Choroid plexus epithelial cell (primary cell): ENCODE results near the gene MIOS.

Experiments
- DNase-seq: peaks from one replicate; pipeline ENCODE4 v3.0.0-alpha.2; 2010; ENCODE audit warnings: low read depth
- H3K4me3 ChIP-seq: 2 replicates; pipeline ENCODE4 v1.5.1; 2011; ENCODE audit warnings: low read depth, mild to moderate bottlenecking, control low read depth, low read length, moderate library complexity
- CTCF ChIP-seq: conservative IDR thresholded peaks from 2 replicates; pipeline ENCODE4 v1.5.1; 2011; ENCODE audit warnings: low read depth, mild to moderate bottlenecking, control low read depth, inconsistent platforms, low read length, moderate library complexity

Gene MIOS

GRCh38 chr7:7569081-7569527 lies 2.4 kb downstream of the MIOS start:
- H3K4me3 ChIP-seq: no peak overlapping the region
- DNase-seq: no peak
- no peak for TF ChIP-seq CTCF

DNA sequence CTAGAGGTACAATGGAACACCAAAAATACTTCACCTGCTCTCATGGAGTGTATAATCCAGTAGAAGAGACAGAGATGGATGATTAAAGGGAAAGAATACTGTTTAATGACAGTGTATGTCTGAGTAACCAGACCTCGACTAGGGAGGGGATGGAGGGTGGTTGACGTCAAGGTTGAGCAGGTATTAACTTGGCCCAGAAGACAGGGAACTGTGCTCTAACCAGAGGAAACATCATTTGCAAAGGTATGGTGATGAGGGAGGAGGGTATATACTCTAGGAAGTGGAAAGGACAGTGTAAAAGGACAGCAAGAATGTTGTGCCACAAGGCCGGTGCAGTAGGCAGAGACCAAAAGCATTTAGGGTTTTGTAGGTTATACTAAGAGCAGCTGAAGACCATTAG lies 2.9 kb downstream of the MIOS start:
- DNase-seq: no peak
- H3K4me3 ChIP-seq: no peak overlapping the region
- TF ChIP-seq CTCF: no peak

GRCh38 chr7:7570584-7570983 lies 3.9 kb downstream of the MIOS start:
- DNase-seq: no peak
- no peak overlapping the region for H3K4me3 ChIP-seq
- TF ChIP-seq CTCF: no peak

DNA sequence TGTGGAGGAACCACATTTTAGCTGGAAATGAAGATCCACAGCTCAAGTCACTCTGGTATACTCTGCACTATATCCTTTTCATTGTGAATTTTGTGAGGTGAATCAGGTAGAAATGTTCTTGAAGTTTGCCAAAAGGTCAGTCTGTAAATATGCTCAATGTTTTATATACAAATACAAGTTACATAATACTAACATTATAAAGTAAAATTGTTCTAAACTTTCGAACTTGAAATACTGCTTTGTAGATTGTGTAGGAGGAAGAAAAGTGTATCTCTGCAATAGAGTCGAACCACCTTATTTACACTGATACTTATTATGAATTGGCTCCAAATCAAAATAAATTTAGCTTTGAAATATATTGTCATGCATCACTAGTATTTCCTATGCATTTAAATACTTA lies 7.0 kb downstream of the MIOS start:
- no peak overlapping the region for H3K4me3 ChIP-seq
- TF ChIP-seq CTCF: no peak
- DNase-seq: no peak

GRCh38 chr7:7576344-7576743 lies 9.7 kb downstream of the MIOS start:
- no peak for DNase-seq
- no peak for TF ChIP-seq CTCF
- H3K4me3 ChIP-seq: no peak overlapping the region

DNA sequence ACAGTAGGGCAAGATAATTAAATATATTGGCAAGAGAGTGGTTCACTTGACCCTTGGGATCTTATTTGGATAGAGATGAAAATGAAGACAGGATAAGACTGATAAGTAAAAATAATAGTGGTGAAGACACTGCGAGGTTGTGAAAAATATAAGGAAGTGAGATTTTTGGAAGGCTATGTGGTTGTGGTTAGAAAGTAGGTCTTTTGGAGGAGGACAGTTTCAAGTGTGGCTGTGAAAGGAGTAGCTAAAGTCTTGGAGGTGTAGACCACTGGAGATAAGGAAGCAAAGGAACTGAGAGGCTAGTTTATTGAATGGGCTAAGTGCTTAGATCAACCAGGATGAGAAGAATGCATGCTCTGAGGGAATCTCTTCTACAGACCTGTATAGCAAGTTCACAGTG lies 11.2 kb downstream of the MIOS start:
- TF ChIP-seq CTCF: no peak
- H3K4me3 ChIP-seq: no peak overlapping the region
- DNase-seq: no peak

GRCh38 chr7:7579638-7580037 lies 13.0 kb downstream of the MIOS start:
- TF ChIP-seq CTCF: no peak
- DNase-seq: no peak
- no peak overlapping the region for H3K4me3 ChIP-seq
